Measurements from ENCODE around the gene SV2B.
"Not testable (repeated sequence)": the region's sequence is repeated elsewhere in the genome, so short reads cannot be mapped to it uniquely, and the experiment has no call there.

SV2B gene

DNA sequence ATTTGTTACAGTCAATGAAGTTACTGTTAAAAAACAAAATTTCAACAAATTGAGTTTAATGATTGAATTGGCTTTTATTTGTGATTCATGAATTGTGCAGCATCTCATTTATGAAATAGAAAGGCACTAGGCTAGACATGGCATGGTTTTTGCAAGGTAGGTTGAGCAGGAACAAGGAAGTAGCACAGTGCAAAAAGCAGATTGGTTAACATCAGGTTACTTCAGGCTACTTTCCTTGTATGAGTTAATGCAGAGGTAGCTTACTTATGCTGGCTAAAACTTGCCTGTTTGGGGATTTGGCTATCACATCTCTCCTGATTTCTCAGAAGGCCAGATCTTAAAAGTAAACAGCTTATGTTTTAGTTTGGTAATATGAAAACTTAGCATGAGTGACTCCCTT is 23.0 kb upstream of the SV2B start:
- ATAC-seq, result no peak
- H3K9me3 Mint-ChIP-seq, result peaks cover 12% of the 10 kb centered on the region
- DNase-seq, result no peak
- no peaks in the 10 kb centered on the region for H3K4me1 Mint-ChIP-seq
- H3K27me3 Mint-ChIP-seq, result peaks cover 7% of the 10 kb centered on the region
- no peak overlapping the region for H3K27ac Mint-ChIP-seq
- H3K36me3 Mint-ChIP-seq (ENCODE audit: low read depth), result no peaks in the 10 kb centered on the region
- no peak overlapping the region for H3K4me3 Mint-ChIP-seq

DNA sequence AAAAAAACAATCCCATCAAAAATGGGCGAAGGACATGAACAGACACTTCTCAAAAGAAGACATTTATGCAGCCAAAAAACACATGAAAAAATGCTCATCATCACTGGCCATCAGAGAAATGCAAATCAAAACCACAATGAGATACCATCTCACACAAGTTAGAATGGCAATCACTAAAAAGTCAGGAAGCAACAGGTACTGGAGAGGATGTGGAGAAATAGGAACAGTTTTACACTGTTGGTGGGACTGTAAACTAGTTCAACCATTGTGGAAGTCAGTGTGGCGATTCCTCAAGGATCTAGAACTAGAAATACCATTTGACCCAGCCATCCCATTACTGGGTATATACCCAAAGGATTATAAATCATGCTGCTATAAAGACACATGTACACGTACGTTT is 6.2 kb upstream of the SV2B start:
- not testable (repeated sequence) for H3K4me1 Mint-ChIP-seq; H3K36me3 Mint-ChIP-seq (ENCODE audit: low read depth); H3K9me3 Mint-ChIP-seq; DNase-seq; H3K27ac Mint-ChIP-seq; ATAC-seq; H3K4me3 Mint-ChIP-seq
- peaks cover 41% of the 10 kb centered on the region for H3K27me3 Mint-ChIP-seq

DNA sequence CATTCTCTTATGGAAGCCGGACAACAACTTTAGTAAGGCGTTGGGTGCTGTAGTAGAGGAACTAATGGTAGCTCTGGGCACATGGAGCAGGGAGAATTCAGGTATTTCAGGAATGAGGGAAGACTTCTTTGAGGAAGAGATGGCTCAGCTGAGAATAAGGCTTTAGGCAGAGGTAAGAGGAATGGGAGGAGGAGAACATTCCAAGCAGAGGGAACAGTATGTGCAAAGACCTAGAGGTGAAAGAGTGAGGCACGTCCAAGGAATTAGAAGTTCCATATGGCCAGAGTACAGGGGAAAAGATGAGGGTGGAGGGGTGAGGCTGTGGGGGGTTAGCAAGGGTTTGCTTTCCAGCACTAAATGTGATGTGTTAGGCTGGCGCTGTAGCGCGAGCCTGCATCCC is 1.6 kb upstream of the SV2B start:
- peaks cover 4% of the 10 kb centered on the region for H3K9me3 Mint-ChIP-seq
- no peak for ATAC-seq
- H3K27me3 Mint-ChIP-seq, result peaks cover 65% of the 10 kb centered on the region
- H3K27ac Mint-ChIP-seq, result no peak overlapping the region
- no peak for DNase-seq
- no peak overlapping the region for H3K4me3 Mint-ChIP-seq
- peaks cover 2% of the 10 kb centered on the region for H3K36me3 Mint-ChIP-seq (ENCODE audit: low read depth)
- H3K4me1 Mint-ChIP-seq, result peaks cover 18% of the 10 kb centered on the region

DNA sequence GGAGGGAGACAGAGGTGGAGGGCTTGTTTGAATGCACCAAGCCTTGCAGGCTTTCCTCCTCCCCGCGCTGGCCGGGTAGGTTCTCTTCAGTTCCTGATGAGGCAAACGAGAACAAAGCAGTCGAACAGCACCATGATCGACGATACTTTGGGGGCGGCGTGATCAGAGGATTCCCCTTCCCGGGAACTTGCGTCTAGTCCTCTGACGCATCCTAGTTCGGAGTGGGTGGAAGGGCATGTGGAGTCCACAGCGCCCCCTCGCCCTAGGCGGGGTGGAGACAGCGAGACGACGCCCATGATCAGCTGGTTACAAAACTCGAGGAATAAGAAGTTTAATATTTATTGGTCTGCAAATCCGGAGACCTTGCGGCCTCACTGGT is 452 bp upstream of the SV2B start:
- H3K36me3 Mint-ChIP-seq (ENCODE audit: low read depth), result no peaks in the 10 kb centered on the region
- H3K4me1 Mint-ChIP-seq, result peaks cover 18% of the 10 kb centered on the region
- DNase-seq (peak; percentile 52), ATAC-seq (peak; percentile 74)
- peak overlapping the region; percentile 68 for H3K4me3 Mint-ChIP-seq
- H3K27me3 Mint-ChIP-seq, result peaks cover 69% of the 10 kb centered on the region
- H3K27ac Mint-ChIP-seq, result no peak overlapping the region
- H3K9me3 Mint-ChIP-seq, result no peaks in the 10 kb centered on the region

DNA sequence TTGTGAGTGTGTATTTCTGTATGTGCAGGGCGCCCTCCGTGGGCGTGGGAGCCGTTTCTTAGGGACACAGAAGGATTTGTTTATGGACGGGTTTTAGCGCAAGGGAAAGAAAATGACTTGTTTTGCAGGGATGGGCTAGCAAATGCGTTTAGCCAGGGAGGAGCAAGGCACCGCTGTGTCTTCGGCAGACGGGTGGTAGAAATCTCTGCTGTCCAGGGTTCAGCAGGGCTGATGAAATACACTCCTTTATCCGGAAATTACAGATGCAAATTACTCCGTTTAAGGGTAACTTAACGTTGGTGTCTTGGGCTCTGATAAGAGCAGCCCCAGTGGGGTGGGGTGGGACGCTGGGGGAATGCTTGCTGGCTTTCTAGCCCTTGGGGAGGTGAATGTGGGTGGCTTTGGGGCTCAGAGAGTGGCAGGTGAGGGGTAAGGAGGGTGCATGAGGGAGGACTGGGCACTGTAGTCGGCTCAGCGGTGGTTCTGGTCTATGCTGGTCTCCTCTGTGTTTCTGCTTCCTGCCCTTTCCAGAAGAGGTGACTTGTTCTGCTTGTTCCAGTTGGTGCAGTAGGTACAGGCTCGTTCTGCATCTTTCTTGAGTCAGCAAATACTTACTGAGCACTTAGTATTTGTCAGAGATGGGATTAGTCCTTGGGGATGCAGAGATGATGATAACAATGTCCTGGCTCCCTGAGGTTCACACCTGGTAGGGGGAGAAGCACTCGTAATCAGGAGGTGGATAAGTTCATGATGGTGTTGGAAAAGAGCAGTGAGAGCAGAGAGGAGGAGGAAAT is 954 bp downstream of the SV2B start:
- H3K9me3 Mint-ChIP-seq, result no peaks in the 10 kb centered on the region
- H3K27ac Mint-ChIP-seq, result peak overlapping the region; percentile 23
- H3K36me3 Mint-ChIP-seq (ENCODE audit: low read depth), result no peaks in the 10 kb centered on the region
- peak overlapping the region; percentile 79 for H3K4me3 Mint-ChIP-seq
- H3K27me3 Mint-ChIP-seq, result peaks cover 79% of the 10 kb centered on the region
- ATAC-seq, result no peak
- DNase-seq, result peak; percentile 11
- H3K4me1 Mint-ChIP-seq, result peaks cover 18% of the 10 kb centered on the region

DNA sequence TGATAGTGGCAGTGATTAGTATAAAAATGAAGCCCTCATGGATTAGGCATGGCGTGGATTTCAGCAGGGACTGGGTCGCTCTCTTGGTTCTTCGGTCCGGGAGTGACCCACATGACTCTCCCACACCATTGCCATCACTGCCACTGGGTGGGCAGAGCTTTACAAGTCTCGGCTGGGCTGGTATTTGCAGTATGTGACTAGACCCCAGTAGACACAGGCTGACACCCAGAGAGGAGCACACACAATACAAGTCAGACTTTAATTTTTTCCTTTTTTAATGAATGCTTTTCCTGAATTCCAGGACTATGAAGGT is 1.5 kb downstream of the SV2B start:
- Mint-ChIP-seq H3K4me1 (peaks cover 18% of the 10 kb centered on the region), H3K4me3 (no peak overlapping the region), H3K27ac (no peak overlapping the region), H3K36me3 (ENCODE audit: low read depth) (no peaks in the 10 kb centered on the region), H3K27me3 (peaks cover 83% of the 10 kb centered on the region), H3K9me3 (no peaks in the 10 kb centered on the region)
- DNase-seq (no peak), ATAC-seq (no peak)

DNA sequence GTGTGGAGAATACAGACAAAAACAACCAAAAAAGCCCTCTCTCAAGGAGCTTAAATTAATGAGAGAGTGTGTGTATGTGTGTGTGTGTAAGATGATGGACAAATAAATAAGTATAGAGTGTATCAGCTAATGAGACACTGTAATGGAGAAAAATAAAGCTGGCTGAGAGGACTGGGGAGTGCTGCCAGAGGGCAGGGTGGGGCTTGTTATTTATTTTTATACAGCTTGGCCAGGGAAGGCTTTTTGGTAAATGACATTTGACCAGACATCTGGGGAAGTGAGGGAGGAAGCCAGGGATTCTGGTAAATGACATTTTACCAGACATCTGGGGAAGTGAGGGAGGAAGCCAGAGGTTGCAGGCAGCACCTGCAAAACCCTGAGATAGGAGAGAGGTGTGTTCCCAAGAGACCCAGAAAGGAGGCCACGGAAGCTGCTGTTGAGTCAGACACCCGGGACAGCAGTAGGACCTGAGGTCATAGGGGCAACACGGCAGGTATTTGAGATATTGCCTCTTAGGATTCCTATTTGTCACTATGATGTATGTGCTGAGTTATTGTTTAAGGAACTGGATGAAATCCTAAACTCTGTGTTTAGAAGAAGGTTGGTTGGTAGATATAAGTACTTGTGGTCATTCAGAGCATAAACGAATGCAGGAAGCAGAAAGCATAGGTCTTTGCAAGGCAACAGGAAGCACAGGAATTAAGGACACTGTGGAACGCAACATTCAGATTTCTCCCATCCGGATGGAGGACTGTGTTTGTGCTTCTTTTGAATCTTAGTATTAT is 2.7 kb downstream of the SV2B start:
- no peaks in the 10 kb centered on the region for H3K36me3 Mint-ChIP-seq (ENCODE audit: low read depth)
- DNase-seq, result no peak
- H3K9me3 Mint-ChIP-seq, result no peaks in the 10 kb centered on the region
- no peak overlapping the region for H3K27ac Mint-ChIP-seq
- peaks cover 77% of the 10 kb centered on the region for H3K27me3 Mint-ChIP-seq
- H3K4me3 Mint-ChIP-seq, result no peak overlapping the region
- peaks cover 18% of the 10 kb centered on the region for H3K4me1 Mint-ChIP-seq
- ATAC-seq, result no peak

DNA sequence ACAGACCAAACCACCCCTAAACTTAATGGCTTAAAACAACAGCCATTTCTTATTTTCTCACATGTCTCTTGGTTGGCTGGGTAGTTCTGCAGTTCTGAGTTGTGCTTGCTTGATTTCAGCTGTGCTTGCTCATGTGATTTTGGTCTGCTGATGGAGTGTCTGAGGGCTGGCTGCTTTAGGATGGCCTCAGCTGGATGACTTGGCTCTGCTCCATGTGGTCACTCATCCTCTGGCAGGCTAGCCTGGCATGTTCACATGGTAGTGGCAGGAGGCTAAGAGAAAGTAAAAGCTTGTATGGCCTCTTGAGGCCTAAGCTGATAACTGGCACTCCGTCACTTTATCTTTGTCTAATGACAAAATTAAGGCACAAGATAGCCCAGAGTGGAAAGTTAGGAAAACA is 4.1 kb downstream of the SV2B start:
- no peak for DNase-seq
- no peak overlapping the region for H3K4me3 Mint-ChIP-seq
- H3K27ac Mint-ChIP-seq, result no peak overlapping the region
- peaks cover 16% of the 10 kb centered on the region for H3K4me1 Mint-ChIP-seq
- H3K27me3 Mint-ChIP-seq, result peaks cover 68% of the 10 kb centered on the region
- H3K36me3 Mint-ChIP-seq (ENCODE audit: low read depth), result no peaks in the 10 kb centered on the region
- no peaks in the 10 kb centered on the region for H3K9me3 Mint-ChIP-seq
- no peak for ATAC-seq

DNA sequence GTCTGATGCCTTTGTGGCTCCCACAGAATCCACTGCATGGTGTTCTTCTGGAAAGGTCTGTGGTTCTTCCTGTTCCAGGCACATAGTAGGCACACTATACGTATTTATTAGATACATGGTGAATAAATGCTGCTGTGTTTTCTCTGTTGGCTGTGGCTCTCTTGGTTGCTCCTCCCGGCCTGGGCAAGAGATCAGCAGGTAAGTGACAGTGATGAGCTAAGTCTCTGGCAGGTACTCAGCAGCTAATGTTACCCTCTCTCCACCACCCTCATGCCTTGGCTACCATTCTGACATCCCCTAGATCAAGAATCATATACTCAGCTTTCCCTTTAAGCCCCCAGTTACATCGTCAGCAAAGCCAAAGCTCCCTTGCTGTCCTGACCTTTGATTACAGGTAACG is 8.4 kb downstream of the SV2B start:
- Mint-ChIP-seq H3K4me1 (no peaks in the 10 kb centered on the region), H3K27ac (no peak overlapping the region), H3K36me3 (ENCODE audit: low read depth) (no peaks in the 10 kb centered on the region), H3K4me3 (no peak overlapping the region), H3K27me3 (peaks cover 36% of the 10 kb centered on the region), H3K9me3 (no peaks in the 10 kb centered on the region)
- ATAC-seq (no peak), DNase-seq (no peak)

DNA sequence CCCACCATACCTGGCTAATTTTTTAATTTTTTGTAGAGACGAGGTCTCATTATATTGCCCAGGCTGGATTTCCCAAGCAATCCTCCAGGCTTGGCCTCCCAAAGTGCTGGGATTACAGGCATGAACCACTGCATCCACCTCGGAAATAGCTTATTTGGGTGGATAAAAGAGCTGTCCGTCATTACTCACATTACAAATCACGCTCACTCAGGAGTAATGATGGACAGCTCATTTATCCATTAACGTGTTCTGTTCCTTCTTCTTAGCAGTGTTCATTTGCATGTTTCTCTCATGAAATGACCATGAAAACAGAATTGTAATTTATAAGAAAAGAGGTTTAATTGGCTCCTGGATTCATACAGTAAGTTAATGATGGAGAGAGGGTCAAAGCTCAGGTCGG is 9.8 kb downstream of the SV2B start:
- Mint-ChIP-seq H3K36me3 (ENCODE audit: low read depth) (no peaks in the 10 kb centered on the region), H3K27ac (no peak overlapping the region), H3K9me3 (no peaks in the 10 kb centered on the region), H3K4me1 (no peaks in the 10 kb centered on the region), H3K4me3 (no peak overlapping the region), H3K27me3 (peaks cover 31% of the 10 kb centered on the region)
- no peak for ATAC-seq
- DNase-seq, result no peak

DNA sequence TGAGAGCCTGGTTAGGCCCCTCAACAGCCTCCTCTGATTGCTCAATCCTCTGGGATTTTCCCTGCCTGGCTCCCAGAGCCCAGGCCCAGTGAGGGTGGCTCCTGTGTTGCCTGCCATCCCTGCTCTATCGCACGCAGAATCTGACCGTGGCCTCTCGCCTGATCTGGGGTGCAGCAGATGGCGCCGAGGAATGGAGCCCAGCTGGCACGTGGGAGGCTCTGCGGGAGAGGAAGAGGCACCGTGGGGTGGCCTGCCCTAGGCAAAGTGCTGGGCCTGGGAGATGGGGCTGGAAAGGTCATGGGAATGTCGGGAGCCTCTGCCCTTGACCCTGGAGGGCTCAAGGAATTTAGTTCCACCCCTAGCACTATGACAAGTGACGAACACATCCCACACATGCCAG is 10.3 kb downstream of the SV2B start:
- Mint-ChIP-seq H3K27me3 (peaks cover 27% of the 10 kb centered on the region), H3K4me1 (no peaks in the 10 kb centered on the region), H3K36me3 (ENCODE audit: low read depth) (no peaks in the 10 kb centered on the region), H3K4me3 (no peak overlapping the region), H3K27ac (no peak overlapping the region), H3K9me3 (no peaks in the 10 kb centered on the region)
- no peak for DNase-seq
- no peak for ATAC-seq

DNA sequence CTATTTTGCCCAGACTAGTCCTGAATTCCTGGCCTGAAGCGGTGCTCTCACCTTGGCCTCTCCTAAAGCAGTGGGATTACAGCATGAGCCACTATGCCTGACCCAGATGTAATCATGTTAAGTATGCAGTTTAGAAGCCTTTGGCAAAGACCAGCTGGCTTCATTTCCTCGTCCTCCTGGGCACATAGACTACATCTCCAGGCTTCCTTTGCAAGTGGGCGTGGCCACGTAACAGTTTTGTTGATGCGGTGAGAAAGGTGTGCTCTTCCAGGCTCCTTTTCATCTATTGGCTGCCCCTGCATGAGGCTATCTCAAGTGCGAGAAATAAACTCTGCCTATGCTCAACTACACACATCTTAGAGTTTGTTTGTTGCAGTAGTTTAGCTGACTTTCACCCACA is 13.0 kb downstream of the SV2B start:
- Mint-ChIP-seq H3K36me3 (ENCODE audit: low read depth) (no peaks in the 10 kb centered on the region), H3K27ac (no peak overlapping the region), H3K27me3 (peaks cover 27% of the 10 kb centered on the region), H3K4me3 (no peak overlapping the region), H3K9me3 (no peaks in the 10 kb centered on the region), H3K4me1 (no peaks in the 10 kb centered on the region)
- DNase-seq (no peak), ATAC-seq (no peak)

DNA sequence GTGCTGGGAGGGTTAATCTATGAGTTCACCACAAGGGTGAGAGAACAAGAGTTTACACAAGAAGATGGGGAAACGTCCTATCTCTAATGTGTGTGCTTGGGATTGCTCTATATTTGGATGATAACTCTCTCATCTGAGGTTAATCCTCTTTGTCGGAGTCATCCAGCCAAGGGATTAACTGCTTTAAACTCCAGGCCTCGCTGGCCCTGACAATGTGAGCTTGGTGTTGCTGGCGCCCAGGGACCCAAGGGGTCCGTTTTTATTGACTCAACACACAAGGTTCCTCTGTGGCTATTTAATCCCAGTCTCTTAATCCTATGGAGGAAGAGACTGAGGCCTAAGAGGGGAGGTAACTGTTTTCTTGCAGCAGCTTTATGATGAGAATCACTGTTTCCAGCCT is 14.2 kb downstream of the SV2B start:
- H3K27ac Mint-ChIP-seq, result no peak overlapping the region
- peaks cover 25% of the 10 kb centered on the region for H3K27me3 Mint-ChIP-seq
- H3K9me3 Mint-ChIP-seq, result no peaks in the 10 kb centered on the region
- ATAC-seq (no peak), DNase-seq (no peak)
- no peaks in the 10 kb centered on the region for H3K36me3 Mint-ChIP-seq (ENCODE audit: low read depth)
- no peaks in the 10 kb centered on the region for H3K4me1 Mint-ChIP-seq
- no peak overlapping the region for H3K4me3 Mint-ChIP-seq

DNA sequence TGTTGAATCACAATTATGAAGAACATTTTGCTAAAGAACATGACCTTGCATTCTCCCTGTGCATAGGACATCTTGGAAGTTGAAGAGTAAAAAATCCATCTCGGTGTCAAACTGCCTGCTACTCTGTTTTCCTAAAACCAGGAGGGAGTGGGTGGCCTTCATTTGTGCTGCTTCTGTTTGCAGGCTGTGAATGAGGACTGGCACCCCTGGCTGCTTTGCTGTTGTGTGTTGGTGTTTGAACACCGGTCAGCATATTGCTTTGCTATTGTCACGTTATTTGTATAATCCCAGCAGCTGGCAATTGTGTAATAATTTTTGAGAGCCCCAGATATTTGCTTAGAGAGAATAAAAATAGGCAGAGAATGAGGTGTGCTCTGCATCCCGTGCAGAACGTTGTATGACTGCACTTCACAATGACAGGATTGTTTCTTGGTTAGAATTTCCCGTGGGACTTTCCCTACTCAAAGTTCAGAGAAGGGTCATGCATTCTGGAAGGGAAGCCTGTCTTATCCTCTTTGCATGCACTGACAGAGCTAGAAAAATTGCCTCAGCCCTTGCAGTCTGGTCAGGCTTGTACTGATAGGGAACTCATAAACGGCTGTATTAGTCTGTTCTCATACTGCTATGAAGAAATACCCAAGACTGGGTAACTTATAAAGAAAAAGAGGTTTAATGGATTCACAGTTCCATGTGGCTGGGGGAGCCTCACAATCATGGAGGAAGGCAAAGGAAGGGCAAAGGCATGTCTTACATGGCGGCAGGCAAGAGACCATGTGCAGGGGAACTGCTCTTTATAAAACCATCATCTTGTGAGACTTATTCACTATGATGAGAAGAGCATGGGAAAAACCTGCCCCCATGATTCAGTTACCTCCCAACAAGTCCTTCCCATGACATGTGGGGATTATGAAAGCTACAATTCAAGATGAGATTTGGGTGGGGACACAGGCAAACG is 16.3 kb downstream of the SV2B start:
- no peaks in the 10 kb centered on the region for H3K9me3 Mint-ChIP-seq
- no peak overlapping the region for H3K4me3 Mint-ChIP-seq
- H3K27me3 Mint-ChIP-seq, result peaks cover 32% of the 10 kb centered on the region
- H3K4me1 Mint-ChIP-seq, result no peaks in the 10 kb centered on the region
- peak; percentile 46 for ATAC-seq
- no peaks in the 10 kb centered on the region for H3K36me3 Mint-ChIP-seq (ENCODE audit: low read depth)
- no peak for DNase-seq
- H3K27ac Mint-ChIP-seq, result no peak overlapping the region

DNA sequence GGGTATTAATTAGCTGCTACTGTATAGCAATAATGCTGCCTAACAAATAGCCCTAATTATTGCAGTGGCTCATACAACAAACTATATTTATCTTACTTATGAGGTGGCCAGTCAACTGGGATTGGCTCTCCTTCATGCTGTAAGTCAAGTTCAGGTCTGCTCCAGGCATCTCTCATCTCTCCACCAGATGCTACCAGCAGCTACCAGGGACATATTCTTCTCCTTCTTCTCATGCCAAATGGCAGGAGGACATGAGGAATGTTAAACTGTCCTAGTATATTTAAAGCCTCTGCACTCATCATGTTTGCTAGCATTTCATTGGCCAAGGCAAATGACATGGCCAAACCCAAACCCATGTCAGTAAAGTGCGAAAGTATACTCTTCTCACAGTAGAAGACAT is 17.3 kb downstream of the SV2B start:
- Mint-ChIP-seq H3K36me3 (ENCODE audit: low read depth) (no peaks in the 10 kb centered on the region), H3K4me1 (no peaks in the 10 kb centered on the region)
- DNase-seq, result no peak

More for the DNA sequence above, 17.3 kb downstream of the SV2B start:
- H3K4me3 Mint-ChIP-seq, result no peak overlapping the region
- no peak overlapping the region for H3K27ac Mint-ChIP-seq
- no peak for ATAC-seq
- H3K27me3 Mint-ChIP-seq, result peaks cover 32% of the 10 kb centered on the region
- H3K9me3 Mint-ChIP-seq, result no peaks in the 10 kb centered on the region
